ENCODE measurements around the gene PTPRN2.
"Not testable (repeated sequence)": the region's sequence is repeated elsewhere in the genome, so short reads cannot be mapped to it uniquely, and the experiment has no call there.

Gene PTPRN2

GRCh38 chr7:157903296-157903695 lies 684.3 kb downstream of the PTPRN2 start:
- Histone ChIP-seq H3K4me1 (ENCODE audit: insufficient read depth, low read length) (peaks cover 12% of the 10 kb centered on the region), H3K36me3 (ENCODE audit: insufficient read depth, low read length) (no peaks in the 10 kb centered on the region), H3K9ac (ENCODE audit: low read depth, low read length) (no peak overlapping the region), H3K9me3 (ENCODE audit: control insufficient read depth, insufficient read depth, low read length) (no peaks in the 10 kb centered on the region)

GRCh38 chr7:157901816-157902610 lies 685.6 kb downstream of the PTPRN2 start:
- H3K36me3 ChIP-seq (ENCODE audit: insufficient read depth, low read length); H3K9ac ChIP-seq (ENCODE audit: low read depth, low read length); H3K9me3 ChIP-seq (ENCODE audit: control insufficient read depth, insufficient read depth, low read length): not testable (repeated sequence)
- peaks cover 12% of the 10 kb centered on the region for H3K4me1 ChIP-seq (ENCODE audit: insufficient read depth, low read length)

- H3K36me3 ChIP-seq (ENCODE audit: insufficient read depth, low read length): no peaks in the 10 kb centered on the region
- peaks cover 12% of the 10 kb centered on the region for H3K4me1 ChIP-seq (ENCODE audit: insufficient read depth, low read length)
- H3K9me3 ChIP-seq (ENCODE audit: control insufficient read depth, insufficient read depth, low read length): no peaks in the 10 kb centered on the region
- H3K9ac ChIP-seq (ENCODE audit: low read depth, low read length): no peak overlapping the region
Observed at GRCh38 chr7:157901166-157901565, 686.5 kb downstream of the PTPRN2 start.

- Histone ChIP-seq H3K4me1 (ENCODE audit: insufficient read depth, low read length) (peaks cover 8% of the 10 kb centered on the region; the same call in 1 of the 2 replicates), H3K36me3 (ENCODE audit: insufficient read depth, low read length) (no peaks in the 10 kb centered on the region), H3K9ac (ENCODE audit: low read depth, low read length) (no peak overlapping the region), H3K9me3 (ENCODE audit: control insufficient read depth, insufficient read depth, low read length) (no peaks in the 10 kb centered on the region)
Observed at GRCh38 chr7:157900556-157900955, 687.1 kb downstream of the PTPRN2 start.

- no peak overlapping the region for H3K9ac ChIP-seq (ENCODE audit: low read depth, low read length)
- peaks cover 2% of the 10 kb centered on the region; the same call in 1 of the 2 replicates for H3K4me1 ChIP-seq (ENCODE audit: insufficient read depth, low read length)
- no peaks in the 10 kb centered on the region for H3K36me3 ChIP-seq (ENCODE audit: insufficient read depth, low read length)
- no peaks in the 10 kb centered on the region for H3K9me3 ChIP-seq (ENCODE audit: control insufficient read depth, insufficient read depth, low read length)
Observed at GRCh38 chr7:157900011-157900410, 687.6 kb downstream of the PTPRN2 start.

GRCh38 chr7:157898802-157899505 lies 688.7 kb downstream of the PTPRN2 start:
- no peaks in the 10 kb centered on the region for H3K36me3 ChIP-seq (ENCODE audit: insufficient read depth, low read length)
- H3K9ac ChIP-seq (ENCODE audit: low read depth, low read length): no peak overlapping the region
- no peaks in the 10 kb centered on the region; the same call in 1 of the 2 replicates for H3K4me1 ChIP-seq (ENCODE audit: insufficient read depth, low read length)
- H3K9me3 ChIP-seq (ENCODE audit: control insufficient read depth, insufficient read depth, low read length): no peaks in the 10 kb centered on the region

- H3K9me3 ChIP-seq (ENCODE audit: control insufficient read depth, insufficient read depth, low read length): no peaks in the 10 kb centered on the region
- no peaks in the 10 kb centered on the region for H3K36me3 ChIP-seq (ENCODE audit: insufficient read depth, low read length)
- no peak overlapping the region for H3K9ac ChIP-seq (ENCODE audit: low read depth, low read length)
- no peaks in the 10 kb centered on the region; the same call in 1 of the 2 replicates for H3K4me1 ChIP-seq (ENCODE audit: insufficient read depth, low read length)
Observed at GRCh38 chr7:157898261-157898660, 689.4 kb downstream of the PTPRN2 start.

- no peaks in the 10 kb centered on the region; the same call in 1 of the 2 replicates for H3K4me1 ChIP-seq (ENCODE audit: insufficient read depth, low read length)
- H3K9ac ChIP-seq (ENCODE audit: low read depth, low read length): no peak overlapping the region
- no peaks in the 10 kb centered on the region for H3K36me3 ChIP-seq (ENCODE audit: insufficient read depth, low read length)
- H3K9me3 ChIP-seq (ENCODE audit: control insufficient read depth, insufficient read depth, low read length): no peaks in the 10 kb centered on the region
Observed at GRCh38 chr7:157897681-157898080, 689.9 kb downstream of the PTPRN2 start.

GRCh38 chr7:157896774-157897555 lies 690.7 kb downstream of the PTPRN2 start:
- H3K9me3 ChIP-seq (ENCODE audit: control insufficient read depth, insufficient read depth, low read length): no peaks in the 10 kb centered on the region
- H3K36me3 ChIP-seq (ENCODE audit: insufficient read depth, low read length): no peaks in the 10 kb centered on the region
- H3K9ac ChIP-seq (ENCODE audit: low read depth, low read length): no peak overlapping the region
- H3K4me1 ChIP-seq (ENCODE audit: insufficient read depth, low read length): no peaks in the 10 kb centered on the region; the same call in 1 of the 2 replicates

GRCh38 chr7:157896376-157896675 lies 691.3 kb downstream of the PTPRN2 start:
- H3K36me3 ChIP-seq (ENCODE audit: insufficient read depth, low read length); H3K9ac ChIP-seq (ENCODE audit: low read depth, low read length); H3K9me3 ChIP-seq (ENCODE audit: control insufficient read depth, insufficient read depth, low read length): not testable (repeated sequence)

GRCh38 chr7:157895520-157896375 lies 691.9 kb downstream of the PTPRN2 start:
- no peaks in the 10 kb centered on the region; the same call in 1 of the 2 replicates for H3K4me1 ChIP-seq (ENCODE audit: insufficient read depth, low read length)
- H3K9ac ChIP-seq (ENCODE audit: low read depth, low read length): no peak overlapping the region
- no peaks in the 10 kb centered on the region for H3K36me3 ChIP-seq (ENCODE audit: insufficient read depth, low read length)
- no peaks in the 10 kb centered on the region for H3K9me3 ChIP-seq (ENCODE audit: control insufficient read depth, insufficient read depth, low read length)

More at GRCh38 chr7:157896376-157896675, 691.3 kb downstream of the PTPRN2 start:
- not testable (repeated sequence) for H3K4me1 ChIP-seq (ENCODE audit: insufficient read depth, low read length)

- H3K9me3 ChIP-seq (ENCODE audit: control insufficient read depth, insufficient read depth, low read length); H3K36me3 ChIP-seq (ENCODE audit: insufficient read depth, low read length); H3K9ac ChIP-seq (ENCODE audit: low read depth, low read length); H3K4me1 ChIP-seq (ENCODE audit: insufficient read depth, low read length): not testable (repeated sequence)
Observed at GRCh38 chr7:157895098-157895497, 692.5 kb downstream of the PTPRN2 start.

- H3K9ac ChIP-seq (ENCODE audit: low read depth, low read length): no peak overlapping the region
- no peaks in the 10 kb centered on the region; the same call in 1 of the 2 replicates for H3K9me3 ChIP-seq (ENCODE audit: control insufficient read depth, insufficient read depth, low read length)
- H3K4me1 ChIP-seq (ENCODE audit: insufficient read depth, low read length): no peaks in the 10 kb centered on the region
Observed at GRCh38 chr7:157893535-157894044, 694.0 kb downstream of the PTPRN2 start.

More at GRCh38 chr7:157893535-157894044, 694.0 kb downstream of the PTPRN2 start:
- H3K36me3 ChIP-seq (ENCODE audit: insufficient read depth, low read length): no peaks in the 10 kb centered on the region

Data from ES-I3 (cell line).